Measurements from ENCODE around the gene GTF3C4.

The GTF3C4 gene

DNA sequence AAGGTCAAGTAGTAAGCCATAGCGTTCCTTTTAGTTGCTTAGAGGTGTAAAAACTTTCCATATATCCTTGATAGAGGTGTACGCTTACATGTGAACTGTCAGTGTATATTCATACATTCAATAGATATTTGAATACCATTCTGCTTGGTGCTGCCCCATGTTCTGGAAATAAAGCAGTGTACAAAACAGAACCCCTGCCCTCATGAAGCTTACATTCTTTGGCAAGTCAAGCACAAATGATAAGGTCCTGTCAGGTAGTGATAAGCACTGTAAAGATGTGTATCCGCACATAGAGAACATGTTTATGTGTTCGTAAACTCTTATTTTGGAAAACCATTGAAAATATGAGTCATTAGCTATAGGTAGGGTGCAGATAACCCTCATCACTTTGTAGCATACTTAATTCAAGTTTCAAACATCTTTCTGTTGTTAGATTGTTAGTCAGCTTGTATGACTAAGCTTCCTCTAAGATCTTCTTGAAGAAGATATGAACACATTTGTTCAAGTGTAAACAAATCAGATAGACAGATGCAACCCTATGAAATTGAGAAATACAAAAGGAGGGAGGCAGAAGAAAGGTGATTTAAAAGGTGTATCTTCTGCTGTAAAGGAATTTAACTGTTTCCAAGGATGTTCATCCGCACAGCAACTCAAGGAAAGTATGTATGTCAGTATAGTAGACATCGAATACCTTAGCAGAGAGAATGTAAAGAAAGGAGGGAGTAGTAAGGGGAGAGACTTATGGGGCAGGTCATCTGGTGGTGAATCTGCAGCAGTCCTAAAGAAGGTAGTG, 1.6 kb downstream of the GTF3C4 start:
- whole genome bisulfite sequencing, 2 experiments (ENCODE audit: insufficient coverage in 2 of 2) = 86 to 100% methylated on average over 2 to 3 of the region's 6 CpGs
- H3K27ac ChIP-seq (ENCODE audit: low read depth, low read length, severe bottlenecking) = no peak overlapping the region

DNA sequence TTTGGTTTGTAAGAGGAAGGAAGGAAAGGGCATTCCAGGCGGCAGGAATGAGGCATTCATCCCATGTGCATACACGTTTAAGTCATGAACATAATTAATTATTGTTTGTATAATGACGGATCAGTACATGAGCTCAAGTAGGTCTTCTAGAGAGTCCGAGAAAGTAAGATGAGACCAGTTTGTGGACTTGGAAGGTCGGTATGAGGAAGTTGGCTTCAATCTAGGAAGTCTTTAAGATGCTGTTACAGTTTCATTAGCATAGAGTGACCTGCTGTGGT, 2.1 kb downstream of the GTF3C4 start:
- H3K36me3 ChIP-seq (ENCODE audit: control insufficient read depth, insufficient read depth, low read length) = peaks cover 46% of the 10 kb centered on the region

More for the DNA sequence above, 1.6 kb downstream of the GTF3C4 start:
- H3K9me3 ChIP-seq (ENCODE audit: control insufficient read depth, low read length) = peaks cover 4% of the 10 kb centered on the region
- H3K4me3 ChIP-seq (ENCODE audit: extremely low read depth, insufficient read depth, low read length, poor library complexity, severe bottlenecking) = peak overlapping the region; percentile 90
- H3K4me1 ChIP-seq (ENCODE audit: control insufficient read depth, insufficient read depth, low read length, poor library complexity, severe bottlenecking) = no peaks in the 10 kb centered on the region
- peaks cover 44% of the 10 kb centered on the region for H3K36me3 ChIP-seq (ENCODE audit: control insufficient read depth, insufficient read depth, low read length)

DNA sequence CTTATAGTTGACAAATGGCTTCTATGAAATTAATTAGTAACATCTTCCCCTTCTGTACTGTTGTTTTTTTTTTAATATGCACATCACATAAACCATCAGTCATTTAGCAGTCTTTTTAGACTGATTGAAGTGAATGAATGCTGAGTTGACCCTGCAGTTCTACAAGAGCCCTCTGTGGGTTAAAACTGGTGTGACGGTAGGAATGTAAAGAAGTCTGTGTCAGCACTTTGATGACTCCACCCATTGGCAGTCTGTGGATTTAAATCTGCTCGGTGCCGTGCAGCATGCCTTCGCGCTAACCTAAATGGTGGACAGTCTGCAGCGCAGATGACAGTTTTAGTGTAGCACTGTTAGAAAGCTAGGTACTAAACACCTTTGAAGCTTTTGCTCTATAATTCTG, 3.1 kb downstream of the GTF3C4 start:
- peaks cover 47% of the 10 kb centered on the region for H3K36me3 ChIP-seq (ENCODE audit: control insufficient read depth, insufficient read depth, low read length)
- H3K4me3 ChIP-seq (ENCODE audit: extremely low read depth, insufficient read depth, low read length, poor library complexity, severe bottlenecking) = no peak overlapping the region
- no peaks in the 10 kb centered on the region for H3K4me1 ChIP-seq (ENCODE audit: control insufficient read depth, insufficient read depth, low read length, poor library complexity, severe bottlenecking)
- WGBS, 2 experiments (ENCODE audit: insufficient coverage in 2 of 2) = 74 to 85% methylated on average over 5 to 6 of the region's 6 CpGs
- peaks cover 4% of the 10 kb centered on the region for H3K9me3 ChIP-seq (ENCODE audit: control insufficient read depth, low read length)
- no peak overlapping the region for H3K27ac ChIP-seq (ENCODE audit: low read depth, low read length, severe bottlenecking)

More for the DNA sequence above, 2.1 kb downstream of the GTF3C4 start:
- H3K27ac ChIP-seq (ENCODE audit: low read depth, low read length, severe bottlenecking) = no peak overlapping the region
- 91 to 93% methylated on average over 3 to 5 of the region's 5 CpGs for WGBS, 2 experiments (ENCODE audit: insufficient coverage in 2 of 2)
- no peaks in the 10 kb centered on the region for H3K4me1 ChIP-seq (ENCODE audit: control insufficient read depth, insufficient read depth, low read length, poor library complexity, severe bottlenecking)
- no peak overlapping the region for H3K4me3 ChIP-seq (ENCODE audit: extremely low read depth, insufficient read depth, low read length, poor library complexity, severe bottlenecking)
- H3K9me3 ChIP-seq (ENCODE audit: control insufficient read depth, low read length) = peaks cover 4% of the 10 kb centered on the region

DNA sequence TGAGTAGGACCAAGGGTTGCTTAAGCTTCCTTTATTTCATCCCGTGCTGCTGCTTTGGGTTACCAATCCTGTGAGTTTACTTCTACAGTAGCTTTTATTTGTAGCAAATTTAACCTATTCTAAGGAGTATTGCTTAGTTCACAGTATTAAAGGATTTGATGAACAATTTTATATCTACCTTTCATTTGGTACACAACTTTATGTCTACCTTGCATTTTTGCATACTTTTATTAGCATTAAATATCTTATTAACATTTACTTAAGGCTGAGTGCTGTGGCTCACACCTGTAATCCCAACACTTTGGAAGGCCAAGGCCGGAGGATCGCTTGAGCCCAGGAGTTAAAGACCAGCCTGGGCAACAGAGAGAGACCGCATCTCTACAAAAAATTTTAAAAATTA, 4.2 kb downstream of the GTF3C4 start:
- peaks cover 4% of the 10 kb centered on the region for H3K9me3 ChIP-seq (ENCODE audit: control insufficient read depth, low read length)
- WGBS, 2 experiments (ENCODE audit: insufficient coverage in 2 of 2) = 93 to 100% methylated on average over 1 to 3 of the region's 4 CpGs
- H3K4me1 ChIP-seq (ENCODE audit: control insufficient read depth, insufficient read depth, low read length, poor library complexity, severe bottlenecking) = no peaks in the 10 kb centered on the region
- no peak overlapping the region for H3K4me3 ChIP-seq (ENCODE audit: extremely low read depth, insufficient read depth, low read length, poor library complexity, severe bottlenecking)
- H3K36me3 ChIP-seq (ENCODE audit: control insufficient read depth, insufficient read depth, low read length) = peaks cover 59% of the 10 kb centered on the region
- no peak overlapping the region for H3K27ac ChIP-seq (ENCODE audit: low read depth, low read length, severe bottlenecking)

DNA sequence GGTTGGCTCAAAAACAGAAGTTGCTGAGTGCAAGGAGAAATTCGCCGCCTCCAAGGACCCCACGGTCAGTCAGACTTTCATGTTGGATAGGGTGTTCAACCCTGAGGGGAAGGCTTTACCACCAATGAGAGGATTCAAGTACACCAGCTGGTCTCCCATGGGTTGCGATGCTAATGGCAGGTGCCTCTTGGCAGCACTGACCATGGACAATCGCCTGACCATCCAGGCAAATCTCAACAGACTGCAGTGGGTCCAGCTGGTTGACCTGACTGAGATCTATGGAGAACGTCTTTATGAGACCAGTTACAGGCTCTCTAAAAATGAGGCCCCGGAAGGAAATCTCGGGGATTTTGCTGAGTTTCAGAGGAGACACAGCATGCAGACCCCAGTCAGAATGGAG, 7.7 kb downstream of the GTF3C4 start:
- no peaks in the 10 kb centered on the region for H3K4me1 ChIP-seq (ENCODE audit: control insufficient read depth, insufficient read depth, low read length, poor library complexity, severe bottlenecking)
- H3K36me3 ChIP-seq (ENCODE audit: control insufficient read depth, insufficient read depth, low read length) = peaks cover 79% of the 10 kb centered on the region
- no peak overlapping the region for H3K4me3 ChIP-seq (ENCODE audit: extremely low read depth, insufficient read depth, low read length, poor library complexity, severe bottlenecking)
- H3K9me3 ChIP-seq (ENCODE audit: control insufficient read depth, low read length) = no peaks in the 10 kb centered on the region
- H3K27ac ChIP-seq (ENCODE audit: low read depth, low read length, severe bottlenecking) = no peak overlapping the region
- 96 to 97% methylated on average over 8 of the region's 8 CpGs for WGBS, 2 experiments (ENCODE audit: insufficient coverage in 2 of 2)

DNA sequence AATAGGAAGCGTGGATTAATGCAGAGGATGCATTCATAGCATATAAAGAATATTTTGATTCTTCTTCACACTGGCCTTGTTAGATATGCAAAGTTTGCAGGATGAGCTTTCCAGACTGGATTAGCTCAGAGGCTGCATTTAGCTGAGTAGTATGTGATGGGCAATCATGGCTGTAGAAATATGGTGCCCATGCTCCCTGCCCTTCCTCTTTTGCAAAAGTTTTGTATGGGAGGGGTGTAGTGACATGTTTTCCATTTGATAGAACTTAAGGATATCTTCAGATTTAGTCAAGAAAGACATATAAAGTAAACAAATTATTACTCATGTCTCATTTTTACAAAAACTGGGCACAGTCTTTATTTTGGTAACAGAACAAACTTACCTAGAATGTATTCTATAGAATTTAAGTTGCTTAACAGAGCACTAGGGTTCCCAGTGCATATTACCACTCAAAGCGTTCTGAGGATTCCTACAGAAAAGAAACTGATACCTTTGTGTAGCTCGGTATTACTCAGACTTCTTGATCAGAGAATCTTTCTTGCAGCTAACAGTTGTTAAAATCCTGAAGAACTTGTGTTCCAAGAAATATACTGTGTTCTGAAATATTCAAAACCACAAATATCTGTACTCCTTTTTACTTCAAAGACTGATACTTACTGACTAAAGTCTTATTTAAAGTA, 9.8 kb downstream of the GTF3C4 start:
- H3K9me3 ChIP-seq (ENCODE audit: control insufficient read depth, low read length) = no peaks in the 10 kb centered on the region
- H3K36me3 ChIP-seq (ENCODE audit: control insufficient read depth, insufficient read depth, low read length) = peaks cover 81% of the 10 kb centered on the region
- no peak overlapping the region for H3K4me3 ChIP-seq (ENCODE audit: extremely low read depth, insufficient read depth, low read length, poor library complexity, severe bottlenecking)
- WGBS, 2 experiments (ENCODE audit: insufficient coverage in 2 of 2) = 80 to 100% methylated on average over 2 of the region's 3 CpGs
- H3K4me1 ChIP-seq (ENCODE audit: control insufficient read depth, insufficient read depth, low read length, poor library complexity, severe bottlenecking) = no peaks in the 10 kb centered on the region
- H3K27ac ChIP-seq (ENCODE audit: low read depth, low read length, severe bottlenecking) = no peak overlapping the region

DNA sequence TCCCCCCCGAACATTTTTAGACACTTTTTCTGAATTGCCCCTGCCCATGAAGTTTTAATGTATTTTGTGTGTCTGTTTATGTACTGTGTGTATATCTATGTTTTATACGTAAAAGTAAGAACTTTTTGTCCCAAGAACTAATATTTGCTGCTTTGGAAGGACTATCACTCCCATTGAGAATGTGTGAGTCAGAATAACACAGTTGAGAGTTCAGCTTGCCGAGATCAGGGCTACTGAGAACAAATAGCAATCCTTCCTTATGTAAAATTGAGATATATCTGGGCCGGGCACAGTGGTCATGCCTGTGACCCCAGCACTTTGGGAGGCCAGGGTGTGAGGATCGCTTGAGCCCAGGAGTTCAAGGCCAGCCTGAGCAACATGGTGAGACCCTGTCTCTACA, 11.3 kb downstream of the GTF3C4 start:
- H3K4me1 ChIP-seq (ENCODE audit: control insufficient read depth, insufficient read depth, low read length, poor library complexity, severe bottlenecking) = no peaks in the 10 kb centered on the region
- H3K9me3 ChIP-seq (ENCODE audit: control insufficient read depth, low read length) = no peaks in the 10 kb centered on the region
- peaks cover 90% of the 10 kb centered on the region for H3K36me3 ChIP-seq (ENCODE audit: control insufficient read depth, insufficient read depth, low read length)
- no CpG with 5 or more reads among the region's 5 CpGs for WGBS, 2 experiments (ENCODE audit: insufficient coverage in 2 of 2)
- H3K4me3 ChIP-seq (ENCODE audit: extremely low read depth, insufficient read depth, low read length, poor library complexity, severe bottlenecking) = no peak overlapping the region
- H3K27ac ChIP-seq (ENCODE audit: low read depth, low read length, severe bottlenecking) = no peak overlapping the region

DNA sequence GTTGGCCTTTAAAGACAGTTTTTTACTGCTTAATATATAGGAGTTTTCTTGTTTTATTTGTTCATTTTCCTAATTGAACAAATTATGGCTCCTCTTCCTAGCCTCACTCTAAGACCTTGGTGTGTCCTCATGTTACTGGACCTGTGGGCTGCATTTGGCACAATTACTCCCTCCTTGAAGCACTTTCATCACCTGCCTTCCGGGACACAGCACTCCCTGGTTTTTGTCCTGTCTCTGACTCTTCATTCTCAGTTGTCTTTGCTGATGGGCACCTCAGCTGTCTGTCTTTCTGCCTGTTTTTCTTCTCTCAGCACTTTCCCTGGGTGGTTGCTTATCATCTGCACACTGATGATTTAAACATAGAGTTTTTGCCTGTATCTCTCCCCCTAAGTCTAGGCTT, 13.6 kb downstream of the GTF3C4 start:
- Histone ChIP-seq H3K27ac (ENCODE audit: low read depth, low read length, severe bottlenecking) (no peak overlapping the region), H3K36me3 (ENCODE audit: control insufficient read depth, insufficient read depth, low read length) (peaks cover 92% of the 10 kb centered on the region), H3K9me3 (ENCODE audit: control insufficient read depth, low read length) (no peaks in the 10 kb centered on the region), H3K4me1 (ENCODE audit: control insufficient read depth, insufficient read depth, low read length, poor library complexity, severe bottlenecking) (no peaks in the 10 kb centered on the region), H3K4me3 (ENCODE audit: extremely low read depth, insufficient read depth, low read length, poor library complexity, severe bottlenecking) (no peak overlapping the region)
- WGBS, 2 experiments (ENCODE audit: insufficient coverage in 2 of 2) = 91 to 96% methylated on average over 1 of the region's 1 CpG

DNA sequence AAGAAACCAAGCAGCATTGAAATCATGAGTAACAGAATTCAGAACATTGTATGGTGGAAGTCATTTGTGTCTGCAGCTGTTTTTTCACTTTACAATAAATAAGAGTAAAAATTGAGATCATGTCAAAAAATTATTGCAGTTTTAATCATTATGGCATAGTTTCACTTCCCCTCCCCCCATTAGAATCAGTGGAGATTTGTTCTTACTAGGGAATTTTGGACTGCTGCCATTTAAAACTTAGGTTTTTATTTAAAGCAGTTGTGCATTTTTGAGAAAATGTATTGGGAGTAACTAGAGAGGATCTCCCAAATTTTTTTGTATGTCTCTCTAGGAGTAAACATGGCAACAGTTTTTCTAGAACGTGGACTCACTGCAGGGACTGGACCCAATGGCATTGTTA, 20.4 kb downstream of the GTF3C4 start:
- Histone ChIP-seq H3K9me3 (ENCODE audit: control insufficient read depth, low read length) (peaks cover 14% of the 10 kb centered on the region), H3K4me1 (ENCODE audit: control insufficient read depth, insufficient read depth, low read length, poor library complexity, severe bottlenecking) (no peaks in the 10 kb centered on the region), H3K27ac (ENCODE audit: low read depth, low read length, severe bottlenecking) (no peak overlapping the region), H3K36me3 (ENCODE audit: control insufficient read depth, insufficient read depth, low read length) (peaks cover 71% of the 10 kb centered on the region), H3K4me3 (ENCODE audit: extremely low read depth, insufficient read depth, low read length, poor library complexity, severe bottlenecking) (no peak overlapping the region)
- WGBS, 2 experiments (ENCODE audit: insufficient coverage in 2 of 2) = 92 to 100% methylated on average over 1 of the region's 1 CpG

DNA sequence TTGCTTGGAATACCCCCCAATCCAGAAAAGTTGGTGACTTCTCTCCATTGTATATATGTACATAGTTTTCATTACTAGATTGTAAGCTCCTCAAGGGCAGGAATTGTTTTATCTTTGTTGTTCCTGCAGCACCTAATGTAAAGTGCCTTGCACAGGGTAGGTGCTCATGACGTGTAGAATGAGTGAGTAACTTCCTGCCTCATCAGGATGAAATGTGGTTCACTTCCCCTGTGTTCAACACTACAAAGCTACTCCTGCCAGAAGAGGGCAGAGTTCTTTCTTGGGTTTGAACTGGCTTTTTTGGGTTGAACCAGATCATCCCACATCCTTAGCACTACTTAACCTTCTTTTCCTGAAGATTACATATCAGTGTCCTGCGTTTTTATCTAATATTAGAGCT, 23.9 kb downstream of the GTF3C4 start:
- Histone ChIP-seq H3K27ac (ENCODE audit: low read depth, low read length, severe bottlenecking) (no peak overlapping the region), H3K4me3 (ENCODE audit: extremely low read depth, insufficient read depth, low read length, poor library complexity, severe bottlenecking) (no peak overlapping the region)
- 67 to 100% methylated on average over 1 of the region's 2 CpGs for WGBS, 2 experiments (ENCODE audit: insufficient coverage in 2 of 2)

DNA sequence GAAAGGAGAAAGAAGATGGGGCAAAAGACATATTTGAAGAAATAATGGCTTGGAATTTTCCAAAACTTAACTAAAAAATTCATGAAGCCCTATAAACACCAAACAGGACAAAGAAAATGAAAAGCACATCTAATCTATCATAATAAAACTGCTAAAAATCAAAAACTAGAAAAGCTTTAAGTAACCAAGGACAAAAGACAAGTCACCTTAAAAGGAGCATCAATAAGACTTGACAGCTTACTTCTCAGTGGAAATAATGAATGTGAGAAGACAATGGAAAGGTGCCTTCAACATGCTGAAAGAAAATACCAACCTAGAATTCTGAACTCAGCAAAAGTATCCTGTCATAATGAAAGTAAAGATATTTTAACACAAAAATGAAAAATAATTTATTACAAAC, 27.0 kb downstream of the GTF3C4 start:
- Histone ChIP-seq H3K4me3 (ENCODE audit: extremely low read depth, insufficient read depth, low read length, poor library complexity, severe bottlenecking) (no peak overlapping the region), H3K36me3 (ENCODE audit: control insufficient read depth, insufficient read depth, low read length) (peaks cover 8% of the 10 kb centered on the region), H3K9me3 (ENCODE audit: control insufficient read depth, low read length) (peaks cover 44% of the 10 kb centered on the region)

More for the DNA sequence above, 23.9 kb downstream of the GTF3C4 start:
- H3K9me3 ChIP-seq (ENCODE audit: control insufficient read depth, low read length) = peaks cover 39% of the 10 kb centered on the region
- peaks cover 39% of the 10 kb centered on the region for H3K36me3 ChIP-seq (ENCODE audit: control insufficient read depth, insufficient read depth, low read length)
- H3K4me1 ChIP-seq (ENCODE audit: control insufficient read depth, insufficient read depth, low read length, poor library complexity, severe bottlenecking) = no peaks in the 10 kb centered on the region

More for the DNA sequence above, 27.0 kb downstream of the GTF3C4 start:
- Histone ChIP-seq H3K27ac (ENCODE audit: low read depth, low read length, severe bottlenecking) (no peak overlapping the region), H3K4me1 (ENCODE audit: control insufficient read depth, insufficient read depth, low read length, poor library complexity, severe bottlenecking) (no peaks in the 10 kb centered on the region)

Data from mesodermal cell (in vitro differentiated cells).